Right lobe of liver (tissue), 4 donors: ENCODE results near the gene ARHGEF10L.

ENCODE experiments used
- CTCF ChIP-seq, 4 donors: fragments of 200-600 bp in 3 of 4; fragments of 450-650 bp in 1 of 4; IDR thresholded peaks; one replicate each; pipeline versions ENCODE4 v1.5.1 to v1.8.0; 2016 to 2022; ENCODE audit warnings: antibody characterized with exemption in 4 of 4, mild to moderate bottlenecking in 2 of 4
- POLR2A ChIP-seq: fragments of 450-650 bp; IDR thresholded peaks from one replicate; pipeline ENCODE4 v1.6.1; 2017; ENCODE audit warnings: antibody characterized with exemption, mild to moderate bottlenecking
- donor health status: DM: no; HTN: no; CAD: no.
- donor health status: DM: no; HTN: no; CAD: no.
- donor health status: DM: no; HTN: yes; CAD: no.

- TF ChIP-seq CTCF (IDR thresholded peaks at IDR 0.05), result no peak
- no peak for TF ChIP-seq POLR2A
Observed at GRCh38 chr1:17575797-17576518, 36.5 kb downstream of the ARHGEF10L start.
